Kidney tubule cell (primary cell): ENCODE data around the gene PLBD2.

Source experiments
- DNase-seq: peaks from one replicate; pipeline ENCODE4 v3.0.0-alpha.2; 2018; ENCODE audit warnings: low spot score

The PLBD2 gene

DNA sequence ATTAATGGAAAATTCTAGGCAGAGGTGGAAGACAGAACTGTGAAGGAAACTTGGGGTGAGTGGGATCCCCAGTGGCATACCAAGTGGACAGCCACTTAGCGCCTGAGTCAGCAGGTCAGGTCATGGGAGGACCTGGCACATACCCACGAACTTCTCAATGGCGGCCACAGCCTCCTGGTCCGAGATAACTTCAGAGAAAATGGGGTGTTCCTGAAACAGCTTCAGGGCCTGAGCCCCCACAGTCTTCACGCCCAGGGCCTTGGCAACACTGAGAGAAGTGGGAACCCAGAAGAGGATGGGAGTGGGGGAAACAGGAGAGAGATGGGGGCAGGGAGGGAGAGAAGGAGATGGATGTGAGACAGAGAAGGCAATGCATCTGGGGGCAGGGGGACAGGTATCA is 35.4 kb downstream of the PLBD2 start:
- DNase-seq = no peak

DNA sequence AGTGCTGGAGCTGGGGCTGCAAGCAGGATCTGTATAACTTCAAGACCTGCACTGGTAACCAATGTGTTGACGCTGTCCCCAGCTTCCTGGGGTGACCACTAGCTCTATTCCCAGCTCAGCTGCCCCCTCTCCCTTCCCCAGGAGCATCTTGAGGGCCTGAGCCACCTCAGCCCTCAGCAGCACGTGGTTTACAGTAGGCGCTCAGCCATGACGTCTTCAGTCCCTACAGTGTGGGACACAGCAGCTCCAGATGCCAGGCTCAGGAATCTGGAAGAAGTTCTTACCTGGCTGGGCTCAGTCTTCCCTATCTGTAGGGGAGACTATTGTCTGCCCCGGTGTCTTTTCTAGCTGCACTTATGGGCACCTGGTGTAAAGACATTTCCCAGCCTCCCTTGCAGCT is 36.7 kb downstream of the PLBD2 start:
- peak; percentile 18 for DNase-seq

DNA sequence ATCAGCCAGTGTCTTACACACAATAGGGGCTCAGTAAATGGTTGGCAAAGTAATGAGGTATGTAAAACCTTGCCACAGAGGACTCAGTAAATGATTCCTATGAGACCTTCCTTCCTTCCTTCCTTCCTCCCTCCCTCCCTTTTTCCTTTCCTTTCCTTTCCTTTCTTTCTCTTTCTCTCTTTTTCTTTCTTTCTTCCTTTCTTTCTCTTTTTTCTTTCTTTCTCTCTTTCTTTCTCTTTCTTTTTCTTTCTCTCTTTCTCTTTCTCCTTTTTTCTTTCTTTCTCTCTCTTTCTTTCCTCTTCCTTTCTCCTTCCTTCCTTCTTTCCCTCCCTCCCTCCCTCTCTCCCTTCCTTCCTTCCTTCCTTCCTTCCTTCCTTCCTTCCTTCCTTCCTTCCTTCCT is 37.8 kb downstream of the PLBD2 start:
- DNase-seq = no peak

DNA sequence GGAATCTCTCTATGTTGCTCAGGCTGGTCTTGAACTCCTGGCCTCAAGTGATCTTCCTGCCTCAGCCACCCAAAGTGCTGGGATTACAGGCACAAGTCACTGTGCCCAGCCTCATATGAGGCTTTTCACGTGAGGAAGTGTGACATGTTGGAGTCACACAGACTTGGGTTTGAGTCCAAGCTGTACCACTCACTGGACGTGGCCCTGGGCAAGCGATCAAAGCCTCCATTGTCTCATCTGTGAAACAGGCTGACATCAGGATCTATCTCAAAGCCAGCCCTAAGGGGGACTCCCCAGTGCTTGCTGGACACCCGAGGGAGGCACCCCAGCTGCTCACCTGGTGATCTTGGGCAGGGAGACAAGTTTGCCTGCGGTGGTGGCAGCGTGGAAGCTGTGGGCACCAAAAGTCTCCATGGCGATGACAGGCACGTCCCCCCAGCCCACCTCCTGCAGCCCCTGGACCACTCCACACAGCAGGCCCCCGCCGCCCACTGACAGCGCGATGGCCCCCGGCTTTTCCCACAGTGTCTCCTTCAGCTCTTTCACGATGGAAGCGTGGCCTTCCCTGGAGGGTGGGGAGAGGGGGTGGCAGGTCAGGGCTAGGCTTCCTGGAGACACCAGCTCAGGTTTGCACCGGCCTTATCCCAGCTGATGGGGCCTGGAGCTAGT is 38.6 kb downstream of the PLBD2 start:
- no peak for DNase-seq

DNA sequence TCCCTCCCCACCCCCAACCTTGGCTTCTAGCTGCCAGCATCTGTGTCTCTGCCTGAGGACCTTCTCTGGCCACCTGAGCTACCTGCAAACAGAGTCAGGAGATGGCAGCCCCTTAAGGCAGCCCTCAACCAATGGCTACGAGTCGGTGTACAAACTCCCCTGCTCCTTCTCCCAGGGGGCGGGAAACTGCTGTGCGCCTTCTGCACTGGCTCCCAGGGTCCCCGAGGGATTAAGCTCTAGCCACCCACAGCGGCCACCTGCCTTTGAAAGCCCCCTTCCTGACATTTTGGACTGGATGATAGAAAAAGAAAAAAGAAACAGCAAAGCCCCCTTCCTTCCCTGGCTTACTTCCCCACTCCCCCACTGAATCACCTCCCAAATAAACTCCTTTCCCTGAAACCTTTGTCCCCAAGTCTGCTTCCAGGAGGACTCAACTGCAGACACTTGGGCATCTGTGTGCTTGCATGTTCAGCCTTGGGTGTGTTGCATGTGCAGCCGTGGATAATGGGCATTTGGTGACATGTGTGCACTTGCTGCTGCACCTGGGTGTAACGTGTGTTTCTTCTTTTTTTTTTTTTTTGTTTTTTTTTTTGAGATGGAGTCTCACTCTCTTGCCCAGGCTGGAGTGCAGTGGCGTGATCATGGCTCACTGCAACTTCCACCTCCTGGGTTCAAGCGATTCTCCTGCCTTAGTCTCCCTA is 39.3 kb downstream of the PLBD2 start:
- no peak for DNase-seq

DNA sequence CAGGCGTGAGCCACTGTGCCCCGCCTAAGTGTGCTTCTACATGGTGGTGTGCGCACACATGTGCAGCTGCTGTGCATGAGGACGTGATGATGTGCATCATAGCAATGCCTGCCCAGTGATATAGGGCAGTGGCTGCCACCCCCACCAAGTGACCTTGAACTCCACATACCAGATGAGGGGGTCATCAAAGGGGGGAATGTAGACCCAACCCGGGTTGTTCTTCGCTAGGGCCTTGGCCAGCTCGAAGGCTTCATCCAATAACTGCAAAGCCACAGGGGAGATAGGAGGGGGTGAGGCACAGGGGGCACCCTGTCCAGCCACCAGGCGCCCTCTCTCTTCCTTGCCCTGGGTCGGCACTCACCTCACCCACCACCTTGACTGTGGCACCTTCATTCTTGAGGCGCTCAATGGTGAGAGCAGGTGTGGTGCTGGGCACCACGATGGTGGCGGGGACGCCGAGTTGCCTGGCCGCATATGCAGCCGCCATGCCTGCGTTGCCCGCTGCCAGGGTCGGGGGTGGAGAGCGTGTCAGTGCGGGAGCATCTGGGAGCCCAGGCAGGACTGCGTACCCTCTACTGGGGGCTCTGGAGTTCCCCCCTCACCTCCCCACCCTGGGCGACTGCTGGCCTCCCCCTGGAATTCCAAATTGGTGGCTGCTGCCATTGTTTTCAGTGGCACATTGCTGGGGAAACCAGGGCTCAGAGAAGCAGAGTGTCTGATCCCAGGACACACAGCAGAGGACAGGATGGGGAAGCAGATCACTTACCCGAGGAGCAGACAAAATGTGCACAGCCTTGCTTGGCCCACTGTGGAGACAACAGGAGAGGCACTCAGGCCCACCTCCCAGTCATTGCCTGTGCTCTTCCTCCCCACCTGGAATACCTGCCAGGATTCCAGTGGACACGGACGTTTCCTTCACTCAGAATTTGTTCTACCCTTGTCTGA is 40.2 kb downstream of the PLBD2 start:
- DNase-seq = no peak

DNA sequence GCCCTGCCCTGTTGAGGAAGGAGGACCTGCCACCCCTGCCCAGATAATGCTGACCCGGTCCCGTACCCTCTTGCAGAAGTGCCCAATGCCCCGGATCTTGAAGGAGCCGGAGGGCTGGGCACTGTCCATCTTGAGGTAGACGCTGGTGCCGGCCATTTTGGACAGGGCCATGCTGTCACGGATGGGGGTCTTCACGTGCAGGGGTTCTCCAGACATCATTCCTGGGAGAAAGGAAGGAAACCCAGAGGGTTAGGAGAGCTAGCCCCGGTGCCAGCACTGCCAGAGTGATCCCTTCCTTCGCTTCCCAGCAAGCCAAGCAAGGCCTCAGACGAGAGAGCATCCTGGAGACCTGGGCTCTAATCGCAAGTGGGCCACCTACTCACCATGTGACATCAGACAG is 41.1 kb downstream of the PLBD2 start:
- no peak for DNase-seq

DNA sequence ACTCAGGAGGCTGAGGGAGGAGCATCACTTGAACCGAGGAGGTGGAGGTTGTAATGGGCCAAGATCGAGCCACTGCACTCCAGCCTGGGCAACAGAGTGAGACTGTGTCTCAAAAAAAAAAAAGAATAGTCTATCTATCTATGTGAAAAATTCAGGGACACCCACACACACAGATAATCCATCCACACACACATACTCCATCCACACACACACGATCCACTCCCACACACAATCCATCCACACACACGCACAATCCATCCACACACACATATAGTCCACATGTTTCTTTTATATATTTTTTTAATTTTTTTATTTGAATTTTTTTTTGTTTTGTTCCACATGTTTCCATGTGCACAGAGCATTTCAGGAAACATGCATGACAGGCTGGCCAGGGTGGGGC is 42.0 kb downstream of the PLBD2 start:
- no peak for DNase-seq

DNA sequence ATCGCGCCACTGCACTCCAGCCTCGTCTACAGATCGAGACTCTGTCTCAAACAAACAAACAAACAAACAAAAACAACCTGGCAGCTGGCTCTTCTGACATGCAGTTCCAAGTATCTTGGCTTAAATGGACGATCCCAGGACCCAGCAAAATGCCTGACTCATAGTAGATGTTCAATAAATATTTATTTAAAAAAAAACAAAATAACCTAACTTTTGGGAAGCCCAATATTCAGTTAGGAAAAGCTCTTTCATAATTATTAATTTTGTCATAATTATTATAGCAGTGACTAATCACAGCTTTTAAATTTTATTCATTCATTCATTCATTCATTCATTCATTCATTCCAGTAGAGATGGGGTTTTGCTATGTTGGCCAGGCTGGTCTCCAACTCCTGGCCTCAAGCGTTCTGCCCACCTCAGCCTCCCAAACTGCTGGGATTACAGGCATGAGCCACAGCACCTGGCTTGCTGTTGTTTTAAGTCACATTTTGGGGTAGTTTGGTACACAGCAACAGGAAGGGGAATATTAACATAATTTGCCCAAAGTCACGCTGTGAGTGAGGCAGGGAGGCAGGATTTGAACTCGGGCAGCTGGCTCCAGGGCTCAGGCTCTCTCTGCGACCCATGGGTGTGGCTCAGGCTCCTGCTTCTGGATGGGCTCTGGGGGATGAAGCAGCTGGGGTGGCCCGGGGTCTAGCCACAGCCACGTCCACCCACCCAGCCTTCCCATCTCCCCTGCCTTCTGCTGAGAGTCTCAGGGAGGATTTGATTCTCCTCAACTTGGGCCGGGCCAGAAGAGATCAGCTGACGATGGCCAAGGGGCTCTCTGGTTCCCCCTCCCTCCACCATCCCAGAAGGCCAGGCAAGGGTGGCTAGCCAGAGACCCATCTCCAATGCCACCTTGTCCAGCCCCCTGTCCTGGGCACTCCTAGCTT is 42.9 kb downstream of the PLBD2 start:
- no peak for DNase-seq

DNA sequence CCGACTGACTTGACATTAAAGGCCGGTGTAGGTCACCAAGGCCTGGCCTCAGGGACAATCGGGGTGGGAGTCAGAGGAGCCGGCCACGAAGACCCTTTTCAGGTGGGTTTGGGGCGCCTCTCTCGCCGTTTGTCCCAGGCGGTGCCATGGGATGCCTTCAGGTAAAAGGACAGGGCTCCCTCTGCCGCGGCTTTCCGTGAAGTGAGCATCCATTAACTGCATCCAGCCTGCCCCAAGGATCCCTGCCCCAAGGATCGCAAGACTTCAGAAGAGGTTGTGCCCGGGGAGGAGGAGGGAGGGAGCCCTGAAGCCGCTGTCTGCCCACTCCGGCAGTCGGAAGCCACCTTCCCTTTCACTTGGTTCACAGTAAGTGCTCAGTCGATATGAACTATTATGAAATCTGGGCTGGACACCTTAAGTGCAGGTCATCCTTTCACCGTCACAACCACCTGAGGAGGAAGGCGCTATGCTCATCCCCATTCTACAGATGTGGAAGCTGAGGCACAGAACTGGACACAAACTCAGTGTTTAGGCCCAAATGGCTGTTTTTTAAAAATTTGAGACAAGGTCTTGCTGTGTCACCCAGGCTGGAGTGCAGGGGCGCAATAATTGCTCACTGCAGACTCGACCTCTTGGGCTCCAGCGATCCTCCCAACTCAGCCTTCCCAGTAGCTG is 44.3 kb downstream of the PLBD2 start:
- no peak for DNase-seq

DNA sequence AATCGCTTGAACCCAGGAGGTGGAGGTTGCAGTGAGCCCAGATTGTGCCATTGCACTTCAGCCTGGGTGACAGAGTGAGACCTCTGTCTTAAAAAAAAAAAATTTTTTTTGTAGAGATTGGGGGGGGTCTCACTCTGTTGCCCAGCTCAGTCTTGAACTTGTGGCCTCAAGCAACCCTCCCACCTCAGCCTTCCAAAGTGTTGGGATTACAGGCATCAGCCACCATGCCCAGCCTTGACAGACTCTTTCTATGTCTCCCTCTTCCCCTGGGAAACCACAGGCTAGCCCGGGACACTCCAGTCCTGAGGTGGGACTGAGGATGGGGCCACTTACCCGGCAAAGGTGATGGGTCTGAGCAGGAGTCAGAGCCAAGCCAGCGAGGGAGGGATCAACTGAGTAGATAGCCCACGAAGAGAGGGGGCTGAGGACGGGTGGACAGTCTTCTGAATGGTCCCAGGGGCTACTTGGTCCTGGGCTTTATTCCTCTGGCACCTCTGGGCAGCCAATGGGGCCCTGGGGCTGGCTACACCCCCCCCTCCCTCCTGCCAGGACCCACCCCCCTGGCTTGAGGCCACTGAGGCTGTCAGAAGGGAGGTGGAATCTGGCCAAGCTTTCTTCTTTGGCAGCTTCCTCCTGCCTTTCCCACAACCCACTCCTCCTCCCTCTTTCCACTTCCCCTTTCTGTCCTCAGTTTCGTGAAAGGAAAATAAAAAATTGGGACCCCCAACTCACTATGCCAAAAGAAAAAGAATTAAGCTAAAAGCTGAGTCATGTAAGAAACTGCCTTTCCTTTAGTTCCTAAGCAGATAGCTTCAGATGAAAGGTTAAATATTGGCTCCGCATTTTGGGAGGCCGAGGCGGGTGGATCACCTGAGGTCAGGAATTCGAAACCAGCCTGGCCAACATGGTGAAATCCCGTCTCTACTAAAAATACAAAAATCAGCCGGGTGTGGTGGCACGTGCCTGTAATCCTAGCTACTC is 45.3 kb downstream of the PLBD2 start, which contains the start of gene SDS:
Gene SDS (minus strand): TSS at position 453 of the 981 bp plus-strand sequence. CDS start 4,179 bp downstream, outside the sequence.
- DNase-seq = peak; percentile 43

DNA sequence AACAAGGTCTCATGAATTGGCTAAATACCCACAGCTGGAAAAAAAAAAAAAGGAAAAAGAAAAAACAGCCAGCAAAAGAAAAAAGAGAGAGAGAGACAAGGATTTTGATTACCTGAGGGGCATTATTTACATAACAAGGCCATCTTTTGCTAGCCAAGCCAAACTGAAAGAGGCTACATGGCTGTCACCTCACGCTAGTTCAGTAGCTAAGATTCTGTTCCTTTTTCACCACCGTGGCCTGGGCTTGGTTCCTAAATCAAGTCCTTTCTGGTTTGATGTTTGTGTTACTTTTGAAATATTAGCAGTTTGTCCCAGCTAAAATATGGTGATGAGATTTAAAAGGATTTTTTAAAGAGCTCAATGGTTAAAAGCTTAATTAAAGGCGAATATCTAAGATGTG is 47.3 kb downstream of the PLBD2 start:
- DNase-seq = no peak

DNA sequence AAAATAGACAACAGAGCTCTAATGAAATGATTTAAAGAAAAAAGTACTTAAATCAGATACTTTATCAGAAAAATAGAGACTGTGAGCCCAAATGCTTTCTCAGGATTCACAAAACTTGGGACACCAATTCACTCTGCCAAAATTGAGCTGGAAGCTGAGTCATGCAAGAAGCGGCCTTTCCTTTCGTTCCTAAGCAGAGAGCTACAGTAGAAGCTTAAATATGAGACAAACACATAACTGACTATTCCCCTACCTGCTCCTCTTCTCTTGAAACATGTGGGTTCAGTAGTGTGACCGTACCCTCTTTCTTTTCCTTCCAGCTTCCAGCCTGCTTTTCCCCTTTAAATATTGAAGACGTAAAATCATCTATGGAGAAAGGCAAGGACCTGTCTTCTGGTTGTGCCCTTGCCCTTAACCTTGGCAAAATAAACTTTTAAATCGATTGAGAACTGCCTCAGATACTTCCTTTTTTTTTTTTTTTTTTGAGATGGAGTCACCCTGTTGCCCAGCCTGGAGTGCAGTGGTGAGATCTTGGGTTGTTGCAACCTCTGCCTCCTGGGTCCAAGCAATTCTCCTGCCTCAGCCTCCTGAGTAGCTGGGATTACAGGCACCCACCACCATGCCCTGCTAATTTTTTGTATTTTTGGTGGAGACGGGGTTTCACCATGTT is 49.7 kb downstream of the PLBD2 start:
- no peak for DNase-seq

DNA sequence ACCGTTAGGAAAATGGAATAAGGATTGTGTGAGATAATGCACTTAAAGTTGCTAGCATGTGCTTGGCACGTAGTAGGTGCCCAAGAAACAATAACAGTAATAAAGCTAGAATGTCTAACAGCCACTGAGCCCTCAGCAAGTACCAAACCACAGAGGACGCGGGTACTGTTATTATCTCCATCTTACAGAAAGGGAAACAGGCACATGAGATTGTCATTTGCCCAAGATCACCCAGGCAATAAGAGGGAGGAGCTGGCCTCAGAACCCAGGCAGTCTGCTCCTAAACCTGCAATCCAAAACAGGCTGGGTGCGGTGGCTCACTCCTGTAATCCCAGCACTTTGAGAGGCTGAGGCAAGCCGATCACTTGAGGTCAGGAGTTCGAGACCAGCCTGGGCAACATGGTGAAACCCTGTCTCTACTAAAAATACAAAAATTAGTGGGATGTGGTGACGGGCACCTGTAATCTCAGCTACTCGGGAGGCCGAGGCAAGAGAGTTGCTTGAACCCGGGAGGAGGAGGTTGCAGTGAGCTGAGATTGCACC is 50.4 kb downstream of the PLBD2 start:
- no peak for DNase-seq

DNA sequence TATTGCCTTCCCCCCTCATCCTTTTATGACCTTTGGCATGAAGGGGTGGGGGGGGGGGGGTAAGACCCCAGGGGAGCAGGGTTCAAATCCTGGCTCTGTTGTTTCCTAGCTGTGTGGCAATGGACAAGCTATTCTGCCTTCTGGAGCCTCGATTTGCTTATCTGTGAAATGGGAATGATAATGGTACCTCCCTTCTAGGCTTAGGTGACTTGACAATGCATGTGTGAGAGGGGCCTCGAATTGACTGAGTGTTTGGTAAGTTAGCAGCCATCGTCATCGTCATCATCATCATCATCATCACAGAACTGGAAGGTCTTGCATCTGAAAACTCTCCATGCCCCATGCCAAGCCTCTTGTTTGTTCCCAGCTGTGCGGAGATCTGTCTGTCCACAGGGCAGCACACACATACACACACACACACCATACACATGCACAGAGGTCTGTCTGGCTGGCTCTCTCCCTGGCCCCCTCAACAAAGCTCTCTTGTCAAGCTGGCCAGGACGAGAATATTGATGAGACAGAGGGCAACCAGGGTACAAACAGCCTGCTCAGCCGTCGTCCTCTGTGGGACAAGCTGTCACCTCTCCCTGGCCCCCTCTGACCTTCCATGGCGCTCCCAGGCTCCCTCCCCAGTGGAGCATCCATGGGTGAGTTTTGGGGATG is 51.2 kb downstream of the PLBD2 start:
- DNase-seq = no peak

DNA sequence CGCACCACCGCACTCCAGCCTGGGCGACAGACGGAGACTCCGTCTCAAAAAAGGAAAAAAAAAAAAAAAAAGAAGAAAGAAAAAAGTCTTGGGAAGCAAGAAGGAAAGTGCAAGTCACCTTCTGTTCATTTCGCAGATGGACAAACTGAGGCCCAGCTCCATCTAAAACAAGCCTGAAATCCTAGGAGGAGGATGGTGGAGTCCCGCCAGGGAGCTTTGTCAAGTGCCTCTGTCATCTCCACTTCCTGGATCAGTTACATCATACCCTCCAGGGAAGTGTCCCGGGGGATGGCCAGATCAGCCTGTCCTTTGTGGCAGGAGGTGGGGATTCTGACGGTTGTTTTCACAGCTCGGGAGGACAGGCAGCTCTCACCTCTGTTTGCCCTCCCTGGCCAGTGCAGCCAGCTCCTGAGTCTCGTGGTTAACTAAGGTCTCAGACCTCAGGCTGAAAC is 55.1 kb downstream of the PLBD2 start:
- peak; percentile 44 for DNase-seq

DNA sequence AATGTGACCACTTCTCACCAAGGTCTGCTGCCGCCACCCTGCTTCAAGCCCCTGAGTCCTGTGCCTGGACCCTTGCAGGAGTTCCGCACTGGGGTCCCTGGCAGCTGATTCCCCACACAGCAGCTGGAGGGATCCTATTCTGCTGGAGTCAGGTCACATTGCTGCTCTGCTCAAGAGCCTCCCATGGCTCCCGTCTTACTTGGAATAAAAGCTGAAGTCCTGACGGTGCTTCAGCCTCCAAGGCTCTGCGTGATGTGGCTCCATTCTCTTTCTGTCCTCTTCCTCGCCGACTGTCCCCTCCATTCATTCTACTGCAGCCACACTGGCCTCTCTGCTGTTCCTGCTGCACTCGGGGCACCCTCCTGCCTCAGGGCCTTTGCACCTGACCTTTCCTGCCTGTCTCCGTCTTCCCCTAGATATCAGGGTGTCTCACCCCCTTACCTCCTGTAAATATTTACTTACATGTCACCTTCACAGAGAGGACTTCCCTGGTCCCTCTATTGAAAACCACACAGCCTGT is 56.2 kb downstream of the PLBD2 start:
- no peak for DNase-seq
